UCSD-AML1 (cell line): Measurements from ENCODE around the gene RAB6D.
"Not testable (repeated sequence)": the region's sequence is repeated elsewhere in the genome, so short reads cannot be mapped to it uniquely, and the experiment has no call there.

Source experiments
- DNase-seq: peaks from one replicate; lab custom pipeline; 2025; ENCODE audit not compliant: unreplicated experiment; lab: John Stamatoyannopoulos, UW

RAB6D gene

GRCh38 chr2:131366643-131367042 lies 2.7 kb upstream of the RAB6D start:
- DNase-seq, result no peak

GRCh38 chr2:131365452-131365851 lies 1.5 kb upstream of the RAB6D start:
- DNase-seq, result no peak

GRCh38 chr2:131363213-131363612 lies 755 bp downstream of the RAB6D start:
- not testable (repeated sequence) for DNase-seq

GRCh38 chr2:131361773-131362172 lies 2.2 kb downstream of the RAB6D start:
- not testable (repeated sequence) for DNase-seq

GRCh38 chr2:131353167-131353697 lies 10.7 kb downstream of the RAB6D start:
- DNase-seq, result not testable (repeated sequence)

- DNase-seq, result no peak
These were observed 14.9 kb downstream of the RAB6D start for GRCh38 chr2:131349021-131349420.

- DNase-seq, result not testable (repeated sequence)
These were observed 16.9 kb downstream of the RAB6D start for GRCh38 chr2:131347035-131347434.

- DNase-seq, result not testable (repeated sequence)
These were observed 24.7 kb downstream of the RAB6D start for GRCh38 chr2:131339307-131339706.

- DNase-seq, result peak; percentile 11
These were observed 28.6 kb downstream of the RAB6D start for GRCh38 chr2:131335319-131335718.

- not testable (repeated sequence) for DNase-seq
These were observed 31.3 kb downstream of the RAB6D start for GRCh38 chr2:131332709-131333108.

- not testable (repeated sequence) for DNase-seq
These were observed 33.0 kb downstream of the RAB6D start for GRCh38 chr2:131331000-131331399.

- no peak for DNase-seq
These were observed 41.8 kb downstream of the RAB6D start for GRCh38 chr2:131322209-131322608.

- DNase-seq, result not testable (repeated sequence)
These were observed 42.6 kb downstream of the RAB6D start for GRCh38 chr2:131321344-131321743.

GRCh38 chr2:131311001-131311400 lies 53.0 kb downstream of the RAB6D start:
- DNase-seq, result not testable (repeated sequence)
